ENCODE measurements around the gene GALNT17.

GALNT17 gene

GRCh38 chr7:71650653-71651337 is 518.9 kb downstream of the GALNT17 start:
- DNase-seq (ENCODE audit: insufficient read length, low spot score) (no peak), FAIRE-seq (no peak)

- DNase-seq (ENCODE audit: insufficient read length, low spot score) (no peak), FAIRE-seq (no peak)
Measured at GRCh38 chr7:71652510-71652909, 520.6 kb downstream of the GALNT17 start.

- DNase-seq (ENCODE audit: insufficient read length, low spot score) (no peak), FAIRE-seq (no peak)
Measured at GRCh38 chr7:71657386-71657785, 525.4 kb downstream of the GALNT17 start.

- FAIRE-seq (no peak), DNase-seq (ENCODE audit: insufficient read length, low spot score) (no peak)
Measured at GRCh38 chr7:71659622-71660021, 527.7 kb downstream of the GALNT17 start.

- FAIRE-seq: no peak
- no peak for DNase-seq (ENCODE audit: insufficient read length, low spot score)
Measured at GRCh38 chr7:71661671-71662224, 529.8 kb downstream of the GALNT17 start.

GRCh38 chr7:71665716-71666115 is 533.8 kb downstream of the GALNT17 start:
- FAIRE-seq: no peak
- no peak for DNase-seq (ENCODE audit: insufficient read length, low spot score)

GRCh38 chr7:71668572-71668971 is 536.6 kb downstream of the GALNT17 start:
- FAIRE-seq (no peak), DNase-seq (ENCODE audit: insufficient read length, low spot score) (no peak)

- no peak for FAIRE-seq
- DNase-seq (ENCODE audit: insufficient read length, low spot score): no peak
Measured at GRCh38 chr7:71679480-71679879, 547.5 kb downstream of the GALNT17 start.

- no peak for DNase-seq (ENCODE audit: insufficient read length, low spot score)
- FAIRE-seq: no peak
Measured at GRCh38 chr7:71682181-71682580, 550.2 kb downstream of the GALNT17 start.

GRCh38 chr7:71682841-71683781 is 551.2 kb downstream of the GALNT17 start:
- DNase-seq (ENCODE audit: insufficient read length, low spot score) (no peak), FAIRE-seq (no peak)

GRCh38 chr7:71687286-71687685 is 555.3 kb downstream of the GALNT17 start:
- DNase-seq (ENCODE audit: insufficient read length, low spot score) (no peak), FAIRE-seq (no peak)

- no peak for DNase-seq (ENCODE audit: insufficient read length, low spot score)
- FAIRE-seq: no peak
Measured at GRCh38 chr7:71687831-71688599, 556.1 kb downstream of the GALNT17 start.

- DNase-seq (ENCODE audit: insufficient read length, low spot score) (no peak), FAIRE-seq (no peak)
Measured at GRCh38 chr7:71691538-71691937, 559.6 kb downstream of the GALNT17 start.

GRCh38 chr7:71694665-71695064 is 562.7 kb downstream of the GALNT17 start:
- no peak for FAIRE-seq
- DNase-seq (ENCODE audit: insufficient read length, low spot score): no peak

- DNase-seq (ENCODE audit: insufficient read length, low spot score): no peak
- no peak for FAIRE-seq
Measured at GRCh38 chr7:71695186-71695585, 563.2 kb downstream of the GALNT17 start.

- DNase-seq (ENCODE audit: insufficient read length, low spot score) (no peak), FAIRE-seq (no peak)
Measured at GRCh38 chr7:71696511-71696910, 564.6 kb downstream of the GALNT17 start.

GRCh38 chr7:71697400-71697799 is 565.5 kb downstream of the GALNT17 start:
- FAIRE-seq: no peak
- DNase-seq (ENCODE audit: insufficient read length, low spot score): no peak

- DNase-seq (ENCODE audit: insufficient read length, low spot score) (no peak), FAIRE-seq (no peak)
Measured at GRCh38 chr7:71705217-71705616, 573.3 kb downstream of the GALNT17 start.

- FAIRE-seq: no peak
- DNase-seq (ENCODE audit: insufficient read length, low spot score): no peak
Measured at GRCh38 chr7:71705901-71706596, 574.1 kb downstream of the GALNT17 start.

- DNase-seq (ENCODE audit: insufficient read length, low spot score) (no peak), FAIRE-seq (no peak)
Measured at GRCh38 chr7:71706597-71706975, 574.6 kb downstream of the GALNT17 start.

Data from GM19239 (cell line).